Calu3 (cell line): ENCODE measurements around the gene MED22. TPM values are rescaled to one million over a fixed set of nuclear protein-coding genes. Genes with fewer than 3 reads are reported as not detected.
A peak's percentile ranks its signal among the peaks of the same experiment; 100 is the strongest.

Experiments
- BruUV-seq: library from RNA; stranded (reverse); fragments of 400-500 nt; replicated peaks from 2 replicates; lab custom pipeline; 2021; lab: Mats Ljungman, UMichigan
- CTCF ChIA-PET: fragments of 300-600 bp; sonication (Branson Sonifier 250); formaldehyde crosslinking; loops from one replicate; lab custom pipeline; 2022; ENCODE audit warnings: antibody characterized with exemption; lab: Charles Lee
- DNase-seq: peaks from one replicate; pipeline ENCODE4 v3.0.0; 2022
- H3K27ac Mint-ChIP-seq: one replicate; pipeline ENCODE4 v1.8.0; 2022; ENCODE audit warnings: mixed read lengths; ENCODE audit not compliant: unreplicated experiment
- H3K27me3 Mint-ChIP-seq: one replicate; pipeline ENCODE4 v1.8.0; 2022; ENCODE audit warnings: mixed read lengths; ENCODE audit not compliant: unreplicated experiment
- H3K36me3 Mint-ChIP-seq: one replicate; pipeline ENCODE4 v1.8.0; 2022; ENCODE audit warnings: mild to moderate bottlenecking, moderate library complexity, mixed read lengths; ENCODE audit not compliant: insufficient read depth, unreplicated experiment
- H3K4me1 Mint-ChIP-seq: one replicate; pipeline ENCODE4 v1.8.0; 2022; ENCODE audit warnings: mild to moderate bottlenecking, low read depth, mixed read lengths; ENCODE audit not compliant: unreplicated experiment
- H3K4me3 Mint-ChIP-seq: one replicate; pipeline ENCODE4 v1.8.0; 2022; ENCODE audit warnings: mild to moderate bottlenecking, low read depth, moderate library complexity, mixed read lengths; ENCODE audit not compliant: unreplicated experiment
- H3K9me3 Mint-ChIP-seq: one replicate; pipeline ENCODE4 v1.8.0; 2022; ENCODE audit warnings: low read depth, mixed read lengths; ENCODE audit not compliant: unreplicated experiment
- CTCF ChIP-seq: fragments of 200-600 bp; IDR thresholded peaks from one replicate; pipeline ENCODE4 v1.8.0; 2022; ENCODE audit warnings: antibody characterized with exemption; ENCODE audit not compliant: unreplicated experiment
- intact Hi-C: fragments of 100-400 bp; cut with micrococcal nuclease; formaldehyde crosslinking; loops from one replicate; pipeline ENCODE4 v1.10.0; 2022; ENCODE audit not compliant: unreplicated experiment
- total RNA-seq: library from RNA; stranded (reverse); gene quantifications from 2 replicates; pipeline ENCODE4 v1.2.3, GENCODE V29; 2022

Gene MED22
- total RNA-seq, 1 experiment from 2014 or later = 27.6 TPM

- peak; percentile 93 for DNase-seq
- Mint-ChIP-seq H3K9me3 (no peaks in the 10 kb centered on the region), H3K27ac (peak within 1 kb of the TSS; percentile 88), H3K4me3 (peak within 1 kb of the TSS; percentile 89), H3K4me1 (peaks cover 9% of the 10 kb centered on the region), H3K27me3 (no peaks in the 10 kb centered on the region), H3K36me3 (peaks cover 32% of the 10 kb centered on the region)
- no peak for TF ChIP-seq CTCF
- intact Hi-C loops = loop anchor here (2.0 kb wide), 1 partner anchor 19 kb away; the partner anchor contains the start of genes SURF1 and SURF2
- CTCF ChIA-PET = no interaction called here
- no TSS peak for BruUV-seq
Observed at GRCh38 chr9:133375724-133376654, 28.1 kb upstream of the MED22 start, which contains the start of the genes STKLD1 and SURF4. Gene STKLD1, plus strand, starts transcription at chr9:133376366. Its CDS starts 108 bp downstream, at chr9:133376474. Gene SURF4, minus strand, starts transcription at chr9:133376060. Its CDS starts 91 bp downstream, at chr9:133375969.

GRCh38 chr9:133375116-133375723 is 27.3 kb upstream of the MED22 start:
- Mint-ChIP-seq H3K4me3 (peak overlapping the region; percentile 89), H3K4me1 (peaks cover 12% of the 10 kb centered on the region), H3K36me3 (peaks cover 35% of the 10 kb centered on the region), H3K27me3 (no peaks in the 10 kb centered on the region), H3K9me3 (no peaks in the 10 kb centered on the region), H3K27ac (peak overlapping the region; percentile 88)
- no TSS peak for BruUV-seq
- CTCF ChIA-PET = no interaction called here
- intact Hi-C loops = loop anchor here (2.0 kb wide), 1 partner anchor 18 kb away; the partner anchor contains the start of genes SURF1 and SURF2
- peak; percentile 12 for DNase-seq
- TF ChIP-seq CTCF = no peak

GRCh38 chr9:133374612-133375115 is 26.7 kb upstream of the MED22 start:
- intact Hi-C loops = loop anchor here (2.0 kb wide), 1 partner anchor 18 kb away; the partner anchor contains the start of genes SURF1 and SURF2
- BruUV-seq = no TSS peak

More at GRCh38 chr9:133374612-133375115, 26.7 kb upstream of the MED22 start:
- CTCF ChIA-PET = no interaction called here
- H3K27me3 Mint-ChIP-seq = no peaks in the 10 kb centered on the region
- H3K9me3 Mint-ChIP-seq = no peaks in the 10 kb centered on the region
- peak overlapping the region; percentile 89 for H3K4me3 Mint-ChIP-seq
- H3K36me3 Mint-ChIP-seq = peaks cover 35% of the 10 kb centered on the region
- no peak for DNase-seq
- peak overlapping the region; percentile 88 for H3K27ac Mint-ChIP-seq
- no peak for TF ChIP-seq CTCF
- peaks cover 18% of the 10 kb centered on the region for H3K4me1 Mint-ChIP-seq
